Right ventricle myocardium inferior (tissue), 1 donor: ENCODE measurements around the gene SERPINB11. TPM values are rescaled to one million over a fixed set of nuclear protein-coding genes. Genes with fewer than 3 reads are reported as not detected.
"Not testable (repeated sequence)": the region's sequence is repeated elsewhere in the genome, so short reads cannot be mapped to it uniquely, and the experiment has no call there.

ENCODE experiments used
- ATAC-seq: fragments of 200-7000 bp; cut with Tn5 transposase; one replicate; pipeline ENCODE4 v1.9.1; 2020; ENCODE audit warnings: mild to moderate bottlenecking, moderate library complexity
- DNase-seq: peaks from one replicate; pipeline ENCODE4 v3.0.0; 2021; ENCODE audit errors: missing footprints
- intact Hi-C: fragments of 100-400 bp; cut with DNase I; formaldehyde crosslinking; loops from one replicate; pipeline ENCODE4 v1.11.0; 2022
- long read RNA-seq: library from polyadenylated mRNA; unstranded; transcript quantifications from one replicate; pipeline ENCODE4 v2.0.0, GENCODE V29; 2021
- total RNA-seq: library from RNA; stranded (reverse); fragmentation: NEBNext Ultra II Directional; extraction: Animal tissue kit (Norgen Biotek cat#: 25700); gene quantifications from one replicate; pipeline ENCODE4 v1.2.1, GENCODE V29; 2021
- donor health status: DM: no; HTN: yes; CAD: no; lungs with severe emphysema.

SERPINB11 gene
- not detected for total RNA-seq
- long read RNA-seq, result 0 reads

- no peak for ATAC-seq
- no peak for DNase-seq
- intact Hi-C loops, result no loop called here
Observed at GRCh38 chr18:63702660-63703059, at the start of gene SERPINB11. SERPINB11 (plus strand) TSS chr18:63702960; CDS start chr18:63710194, 7,234 bp downstream.

- ATAC-seq, intact Hi-C loops, DNase-seq: not testable (repeated sequence)
Observed at GRCh38 chr18:63658920-63659319, 43.8 kb upstream of the SERPINB11 start.

GRCh38 chr18:63661750-63662149, 41.0 kb upstream of the SERPINB11 start, which contains the start of gene SERPINB3:
SERPINB3 (minus strand) TSS chr18:63661893; CDS start chr18:63661216, 677 bp downstream.
- DNase-seq, ATAC-seq, intact Hi-C loops: not testable (repeated sequence)

- intact Hi-C loops, result no loop called here
- DNase-seq, result no peak
Observed at GRCh38 chr18:63664571-63664970, 38.2 kb upstream of the SERPINB11 start.

GRCh38 chr18:63676526-63677323, 26.0 kb upstream of the SERPINB11 start:
- ATAC-seq, result no peak
- intact Hi-C loops, result no loop called here
- DNase-seq, result no peak

More at GRCh38 chr18:63664571-63664970, 38.2 kb upstream of the SERPINB11 start:
- ATAC-seq, result no peak

GRCh38 chr18:63677500-63678225, 25.1 kb upstream of the SERPINB11 start:
- intact Hi-C loops, result no loop called here
- no peak for ATAC-seq
- DNase-seq, result no peak

- intact Hi-C loops, result no loop called here
- ATAC-seq, result no peak
- DNase-seq, result no peak
Observed at GRCh38 chr18:63679820-63680606, 22.7 kb upstream of the SERPINB11 start.

GRCh38 chr18:63681449-63682340, 21.1 kb upstream of the SERPINB11 start:
- DNase-seq, result no peak
- ATAC-seq, result no peak
- intact Hi-C loops, result no loop called here

GRCh38 chr18:63683152-63683551, 19.6 kb upstream of the SERPINB11 start:
- ATAC-seq, result no peak
- intact Hi-C loops, result no loop called here

GRCh38 chr18:63683890-63684289, 18.9 kb upstream of the SERPINB11 start:
- intact Hi-C loops, result no loop called here
- no peak for DNase-seq
- no peak for ATAC-seq

More at GRCh38 chr18:63683152-63683551, 19.6 kb upstream of the SERPINB11 start:
- no peak for DNase-seq

GRCh38 chr18:63684718-63685117, 18.0 kb upstream of the SERPINB11 start:
- intact Hi-C loops, result no loop called here
- DNase-seq (no peak), ATAC-seq (no peak)

GRCh38 chr18:63686871-63687270, 15.9 kb upstream of the SERPINB11 start:
- intact Hi-C loops, result no loop called here
- no peak for ATAC-seq

GRCh38 chr18:63689064-63689463, 13.7 kb upstream of the SERPINB11 start:
- no peak for DNase-seq
- intact Hi-C loops, result no loop called here
- no peak for ATAC-seq

More at GRCh38 chr18:63686871-63687270, 15.9 kb upstream of the SERPINB11 start:
- DNase-seq, result no peak

GRCh38 chr18:63697097-63697660, 5.6 kb upstream of the SERPINB11 start:
- ATAC-seq (no peak), DNase-seq (no peak)
- intact Hi-C loops, result no loop called here

GRCh38 chr18:63700501-63700900, 2.3 kb upstream of the SERPINB11 start:
- DNase-seq (no peak), ATAC-seq (no peak)
- intact Hi-C loops, result no loop called here

GRCh38 chr18:63701952-63702351, 808 bp upstream of the SERPINB11 start:
- intact Hi-C loops, result no loop called here
- DNase-seq, result no peak

GRCh38 chr18:63705401-63705800, 2.6 kb downstream of the SERPINB11 start:
- intact Hi-C loops, result no loop called here
- DNase-seq (no peak), ATAC-seq (no peak)

More at GRCh38 chr18:63701952-63702351, 808 bp upstream of the SERPINB11 start:
- ATAC-seq, result no peak

GRCh38 chr18:63707816-63708215, 5.1 kb downstream of the SERPINB11 start:
- ATAC-seq (no peak), DNase-seq (no peak)
- intact Hi-C loops, result no loop called here
